NT2/D1 (cell line): ENCODE measurements around the gene ERVFRD-1.

Source experiments
- SUZ12 ChIP-seq: IDR thresholded peaks from 2 replicates; pipeline ENCODE4 v1.6.1; 2011; ENCODE audit not compliant: insufficient read length, insufficient read depth; ENCODE audit errors: extremely low read depth
- YY1 ChIP-seq: IDR thresholded peaks from 2 replicates; pipeline ENCODE4 v1.6.1; 2011; ENCODE audit not compliant: insufficient read length, insufficient read depth
- ZNF274 ChIP-seq: IDR thresholded peaks from 2 replicates; pipeline ENCODE4 v1.6.1; 2011; ENCODE audit warnings: mild to moderate bottlenecking, low read depth, low read length

GRCh38 chr6:11155589-11155988 is 44.1 kb upstream of the ERVFRD-1 start:
- no peak for TF ChIP-seq ZNF274
- TF ChIP-seq SUZ12, result no peak
- no peak for TF ChIP-seq YY1
